Spleen (tissue), 7 donors: Measurements from ENCODE around the gene TMEM256.

Source experiments
- POLR2A ChIP-seq, 3 donors: fragments of 450-650 bp; IDR thresholded peaks; one replicate each; pipeline ENCODE4 v1.5.1; 2017; ENCODE audit warnings: antibody characterized with exemption in 3 of 3, mild to moderate bottlenecking in 1 of 3
- TF ChIP-seq, protein P1 (sequence below), 11 experiments: fragments of 200-600 bp in 7 of 11; fragments of 450-650 bp in 4 of 11; sonication (generic) in 4 of 11; IDR thresholded peaks in 8 of 11; conservative IDR thresholded peaks in 3 of 11; 1 replicate in 7 of 11; 2 replicates in 4 of 11; pipeline versions ENCODE4 v1.4.0 to v1.8.0; 2016 to 2021; ENCODE audit warnings: antibody characterized with exemption in 11 of 11, inconsistent platforms in 4 of 11, mild to moderate bottlenecking in 1 of 11
- donor health status: DM: no; HTN: no; CAD: no; lungs with moderate emphysema.
- donor health status: DM: no; HTN: no; CAD: no.
- donor health status: DM: no; HTN: no; CAD: no.

DNA sequence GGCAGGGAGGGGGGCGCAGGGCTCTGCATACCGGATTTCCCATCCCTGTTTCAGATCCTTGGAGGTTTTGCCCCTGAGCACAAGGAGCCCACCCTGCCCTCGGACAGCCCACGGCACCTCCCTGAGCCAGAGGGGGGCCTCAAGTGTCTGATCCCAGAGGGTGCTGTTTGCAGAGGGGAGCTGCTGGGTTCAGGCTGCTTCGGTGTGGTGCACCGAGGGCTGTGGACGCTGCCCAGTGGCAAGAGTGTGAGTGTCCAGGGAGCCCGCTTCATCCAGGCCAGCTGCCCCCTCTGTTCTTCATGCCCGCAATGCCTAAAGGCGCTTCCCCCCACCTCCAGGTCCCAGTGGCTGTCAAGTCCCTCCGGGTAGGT lies 20.5 kb downstream of the TMEM256 start:
- no peak for TF ChIP-seq POLR2A (IDR thresholded peaks at IDR 0.05)
- TF ChIP-seq, protein P1, sequence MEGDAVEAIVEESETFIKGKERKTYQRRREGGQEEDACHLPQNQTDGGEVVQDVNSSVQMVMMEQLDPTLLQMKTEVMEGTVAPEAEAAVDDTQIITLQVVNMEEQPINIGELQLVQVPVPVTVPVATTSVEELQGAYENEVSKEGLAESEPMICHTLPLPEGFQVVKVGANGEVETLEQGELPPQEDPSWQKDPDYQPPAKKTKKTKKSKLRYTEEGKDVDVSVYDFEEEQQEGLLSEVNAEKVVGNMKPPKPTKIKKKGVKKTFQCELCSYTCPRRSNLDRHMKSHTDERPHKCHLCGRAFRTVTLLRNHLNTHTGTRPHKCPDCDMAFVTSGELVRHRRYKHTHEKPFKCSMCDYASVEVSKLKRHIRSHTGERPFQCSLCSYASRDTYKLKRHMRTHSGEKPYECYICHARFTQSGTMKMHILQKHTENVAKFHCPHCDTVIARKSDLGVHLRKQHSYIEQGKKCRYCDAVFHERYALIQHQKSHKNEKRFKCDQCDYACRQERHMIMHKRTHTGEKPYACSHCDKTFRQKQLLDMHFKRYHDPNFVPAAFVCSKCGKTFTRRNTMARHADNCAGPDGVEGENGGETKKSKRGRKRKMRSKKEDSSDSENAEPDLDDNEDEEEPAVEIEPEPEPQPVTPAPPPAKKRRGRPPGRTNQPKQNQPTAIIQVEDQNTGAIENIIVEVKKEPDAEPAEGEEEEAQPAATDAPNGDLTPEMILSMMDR (IDR thresholded peaks at IDR 0.05 in 8 of 11, conservative IDR thresholded peaks at IDR 0.05 in 3 of 11) = no peak
